Esophagus squamous epithelium (tissue), 4 donors: ENCODE data around the gene ETNPPL.

Experiments
- CTCF ChIP-seq, 6 experiments: fragments of 450-650 bp in 4 of 6; fragments of 200-600 bp in 2 of 6; sonication (generic) in 2 of 6; IDR thresholded peaks; one replicate each; pipeline ENCODE4 v1.5.1; 2016 to 2019; ENCODE audit warnings: antibody characterized with exemption in 6 of 6, mild to moderate bottlenecking in 4 of 6, moderate library complexity in 4 of 6
- POLR2A ChIP-seq, 4 donors: fragments of 450-650 bp; IDR thresholded peaks; one replicate each; pipeline ENCODE4 v1.6.1; 2017; ENCODE audit warnings: antibody characterized with exemption in 4 of 4, mild to moderate bottlenecking in 4 of 4, moderate library complexity in 3 of 4

GRCh38 chr4:108730579-108730978, 32.3 kb downstream of the ETNPPL start:
- TF ChIP-seq CTCF (IDR thresholded peaks at IDR 0.05) = no peak
- TF ChIP-seq POLR2A (IDR thresholded peaks at IDR 0.05) = no peak
